Neuronal stem cell (in vitro differentiated cells): ENCODE measurements around the gene FKBP1C.

Source experiments
- DNase-seq: peaks from one replicate; pipeline ENCODE4 v3.0.0-alpha.2; 2013; ENCODE audit warnings: low spot score
- H2AFZ ChIP-seq: one replicate; pipeline ENCODE4 v1.6.1; 2013; ENCODE audit warnings: mild to moderate bottlenecking, low read length, inconsistent platforms
- H2AK5ac ChIP-seq: 2 replicates; pipeline ENCODE4 v1.6.1; 2013; ENCODE audit warnings: low read depth, mild to moderate bottlenecking, inconsistent platforms, low read length, moderate library complexity, mixed read lengths
- H2BK120ac ChIP-seq: 2 replicates; pipeline ENCODE4 v1.6.1; 2013; ENCODE audit warnings: low read depth, mild to moderate bottlenecking, inconsistent platforms, low read length, moderate library complexity, mixed read lengths
- H2BK12ac ChIP-seq: one replicate; pipeline ENCODE4 v1.6.1; 2013; ENCODE audit warnings: low read length, inconsistent platforms
- H2BK15ac ChIP-seq: 2 replicates; pipeline ENCODE4 v1.6.1; 2013; ENCODE audit warnings: mild to moderate bottlenecking, low read length, inconsistent platforms, mixed read lengths
- H2BK5ac ChIP-seq: one replicate; pipeline ENCODE4 v1.6.1; 2013; ENCODE audit warnings: inconsistent platforms, mild to moderate bottlenecking, low read length, moderate library complexity
- H3K14ac ChIP-seq: one replicate; pipeline ENCODE4 v1.6.1; 2013; ENCODE audit warnings: low read length, inconsistent platforms
- H3K18ac ChIP-seq: 2 replicates; pipeline ENCODE4 v1.6.1; 2013; ENCODE audit warnings: low read length, inconsistent platforms
- H3K23ac ChIP-seq: 2 replicates; pipeline ENCODE4 v1.6.1; 2013; ENCODE audit warnings: low read depth, mild to moderate bottlenecking, mixed read lengths, low read length, inconsistent platforms; ENCODE audit not compliant: poor library complexity
- H3K27ac ChIP-seq: replicated peaks from 3 replicates; pipeline ENCODE4 v1.5.1; 2013; ENCODE audit warnings: low read length, inconsistent platforms
- H3K27me3 ChIP-seq, 3 experiments: 2 replicates each; pipeline ENCODE4 v1.6.1; 2013; ENCODE audit warnings: low read length in 3 of 3, mild to moderate bottlenecking in 2 of 3, inconsistent platforms in 1 of 3, low read depth in 1 of 3, mixed read lengths in 1 of 3, moderate library complexity in 1 of 3; ENCODE audit not compliant: control insufficient read depth in 3 of 3, insufficient read depth in 3 of 3
- H3K36me3 ChIP-seq, 2 donors: replicated peaks in 1 of 2; 2 replicates each; pipeline ENCODE4 v1.6.1; 2013; ENCODE audit warnings: low read length in 2 of 2; ENCODE audit not compliant: control insufficient read depth in 2 of 2, insufficient read depth in 2 of 2
- H3K4ac ChIP-seq: 2 replicates; pipeline ENCODE4 v1.6.1; 2013; ENCODE audit warnings: inconsistent platforms, mild to moderate bottlenecking, low read length, moderate library complexity
- H3K4me1 ChIP-seq, 2 donors: 1 replicate in 1 of 2; 2 replicates in 1 of 2; pipeline ENCODE4 v1.6.1; 2013; ENCODE audit warnings: low read length in 2 of 2, low read depth in 1 of 2; ENCODE audit not compliant: control insufficient read depth in 2 of 2, insufficient read depth in 1 of 2
- H3K4me2 ChIP-seq: one replicate; pipeline ENCODE4 v1.6.1; 2013; ENCODE audit warnings: mild to moderate bottlenecking, low read length, inconsistent platforms; ENCODE audit not compliant: insufficient read depth, poor library complexity, severe bottlenecking
- H3K4me3 ChIP-seq, 2 donors: 2 replicates each; pipeline ENCODE4 v1.5.1; 2013; ENCODE audit warnings: low read length in 2 of 2, mild to moderate bottlenecking in 2 of 2, inconsistent platforms in 1 of 2, moderate library complexity in 1 of 2
- H3K79me1 ChIP-seq: one replicate; pipeline ENCODE4 v1.6.1; 2013; ENCODE audit warnings: low read depth, mild to moderate bottlenecking, inconsistent platforms, low read length, moderate library complexity
- H3K9ac ChIP-seq: one replicate; pipeline ENCODE4 v1.6.1; 2013; ENCODE audit warnings: mild to moderate bottlenecking, low read depth, low read length, inconsistent platforms; ENCODE audit not compliant: poor library complexity
- H3K9me3 ChIP-seq, 2 donors: replicated peaks in 1 of 2; 2 replicates each; pipeline versions ENCODE3 to v1.6.1; 2013; ENCODE audit warnings: low read length in 2 of 2, mild to moderate bottlenecking in 2 of 2, inconsistent platforms in 1 of 2, low read depth in 1 of 2, mixed read lengths in 1 of 2, moderate library complexity in 1 of 2; ENCODE audit not compliant: control insufficient read depth in 2 of 2, insufficient read depth in 1 of 2
- H4K8ac ChIP-seq: one replicate; pipeline ENCODE4 v1.6.1; 2013; ENCODE audit warnings: low read depth, mild to moderate bottlenecking, inconsistent platforms, low read length, moderate library complexity
- H4K91ac ChIP-seq: one replicate; pipeline ENCODE4 v1.6.1; 2013; ENCODE audit warnings: low read length, low read depth, mild to moderate bottlenecking, inconsistent platforms; ENCODE audit not compliant: poor library complexity
- WGBS, 2 donors: extraction: QIAGEN DNeasy Blood & Tissue Kit; methylation state at CpG; one replicate each; pipeline ENCODE4 v1.1.7; 2013; ENCODE audit warnings: missing lambda C conversion rate in 2 of 2, mixed read lengths in 1 of 2; ENCODE audit not compliant: insufficient read length in 2 of 2, insufficient replicate concordance in 1 of 2; ENCODE audit errors: extremely low coverage in 2 of 2; 5-methylcytosine and 5-hydroxymethylcytosine counted together

FKBP1C gene

GRCh38 chr6:63180367-63180766, 30.9 kb upstream of the FKBP1C start:
- Histone ChIP-seq H4K8ac (no peak overlapping the region), H3K36me3 (no peaks in the 10 kb centered on the region), H2BK12ac (no peak overlapping the region), H3K14ac (no peak overlapping the region), H3K4ac (no peak overlapping the region), H2AK5ac (no peak overlapping the region), H2BK15ac (no peak overlapping the region), H2BK120ac (no peak overlapping the region), H3K79me1 (no peaks in the 10 kb centered on the region), H4K91ac (no peak overlapping the region), H2BK5ac (no peak overlapping the region), H3K9ac (no peak overlapping the region), H3K9me3 (no peaks in the 10 kb centered on the region), H2AFZ (no peak overlapping the region), H3K18ac (no peak overlapping the region), H3K27ac (no peak overlapping the region), H3K4me2 (no peak overlapping the region), H3K27me3 (no peaks in the 10 kb centered on the region), H3K23ac (no peak overlapping the region), H3K4me3 (no peak overlapping the region), H3K4me1 (no peaks in the 10 kb centered on the region)
- no peak for DNase-seq

GRCh38 chr6:63186970-63187369, 24.3 kb upstream of the FKBP1C start:
- Histone ChIP-seq H2AK5ac (no peak overlapping the region), H3K4me3 (no peak overlapping the region), H3K14ac (no peak overlapping the region), H4K91ac (no peak overlapping the region), H2BK5ac (no peak overlapping the region), H3K4me1 (no peaks in the 10 kb centered on the region), H2BK12ac (no peak overlapping the region), H3K36me3 (no peaks in the 10 kb centered on the region), H3K9ac (no peak overlapping the region), H2BK15ac (no peak overlapping the region), H3K4me2 (no peak overlapping the region), H2AFZ (no peak overlapping the region), H3K4ac (no peak overlapping the region), H2BK120ac (no peak overlapping the region), H3K27me3 (no peaks in the 10 kb centered on the region), H4K8ac (no peak overlapping the region), H3K18ac (no peak overlapping the region), H3K27ac (no peak overlapping the region), H3K79me1 (no peaks in the 10 kb centered on the region), H3K23ac (no peak overlapping the region), H3K9me3 (no peaks in the 10 kb centered on the region)
- no peak for DNase-seq

- Histone ChIP-seq H3K23ac (no peak overlapping the region), H3K9me3 (no peaks in the 10 kb centered on the region), H3K4me1 (no peaks in the 10 kb centered on the region), H2BK15ac (no peak overlapping the region), H2AFZ (no peak overlapping the region), H3K79me1 (no peaks in the 10 kb centered on the region), H2BK120ac (no peak overlapping the region), H2AK5ac (no peak overlapping the region), H3K36me3 (no peaks in the 10 kb centered on the region), H3K18ac (no peak overlapping the region), H4K91ac (no peak overlapping the region), H3K9ac (no peak overlapping the region), H2BK12ac (no peak overlapping the region), H3K14ac (no peak overlapping the region), H3K27me3 (no peaks in the 10 kb centered on the region), H3K4ac (no peak overlapping the region), H3K4me2 (no peak overlapping the region), H3K27ac (no peak overlapping the region), H2BK5ac (no peak overlapping the region), H3K4me3 (no peak overlapping the region), H4K8ac (no peak overlapping the region)
- no peak for DNase-seq
Observed at GRCh38 chr6:63188828-63189227, 22.4 kb upstream of the FKBP1C start.

GRCh38 chr6:63193324-63193723, 17.9 kb upstream of the FKBP1C start:
- Histone ChIP-seq H3K27me3 (no peaks in the 10 kb centered on the region), H2BK120ac (no peak overlapping the region), H3K14ac (no peak overlapping the region), H4K91ac (no peak overlapping the region), H2AFZ (no peak overlapping the region), H3K9me3 (no peaks in the 10 kb centered on the region), H3K4ac (no peak overlapping the region), H3K18ac (no peak overlapping the region), H3K9ac (no peak overlapping the region), H3K4me2 (no peak overlapping the region), H2AK5ac (no peak overlapping the region), H3K79me1 (no peaks in the 10 kb centered on the region), H3K4me1 (no peaks in the 10 kb centered on the region), H2BK5ac (no peak overlapping the region), H4K8ac (no peak overlapping the region), H3K4me3 (no peak overlapping the region), H2BK15ac (no peak overlapping the region), H3K23ac (no peak overlapping the region), H2BK12ac (no peak overlapping the region), H3K27ac (no peak overlapping the region), H3K36me3 (no peaks in the 10 kb centered on the region)
- no peak for DNase-seq
- WGBS, 2 donors = no CpG with 5 or more reads among the region's 5 CpGs
